HG02884 (cell line): ENCODE results near the gene APBA1.
"Not testable (repeated sequence)": the region's sequence is repeated elsewhere in the genome, so short reads cannot be mapped to it uniquely, and the experiment has no call there.

Experiments
- ATAC-seq: cut with Tn5 transposase; IDR thresholded peaks from one replicate; pipeline ENCODE4 v1.9.1; 2021; ENCODE audit warnings: mild to moderate bottlenecking, moderate library complexity; ENCODE audit not compliant: unreplicated experiment

The APBA1 gene

GRCh38 chr9:69420611-69421270 is 251.4 kb downstream of the APBA1 start:
- no peak for ATAC-seq

GRCh38 chr9:69412741-69413150 is 259.4 kb downstream of the APBA1 start:
- ATAC-seq: no peak

GRCh38 chr9:69411931-69412740 is 260.0 kb downstream of the APBA1 start:
- no peak for ATAC-seq

- no peak for ATAC-seq
These were observed 260.9 kb downstream of the APBA1 start for GRCh38 chr9:69411246-69411645.

- ATAC-seq: not testable (repeated sequence)
These were observed 262.2 kb downstream of the APBA1 start for GRCh38 chr9:69409936-69410335.

DNA sequence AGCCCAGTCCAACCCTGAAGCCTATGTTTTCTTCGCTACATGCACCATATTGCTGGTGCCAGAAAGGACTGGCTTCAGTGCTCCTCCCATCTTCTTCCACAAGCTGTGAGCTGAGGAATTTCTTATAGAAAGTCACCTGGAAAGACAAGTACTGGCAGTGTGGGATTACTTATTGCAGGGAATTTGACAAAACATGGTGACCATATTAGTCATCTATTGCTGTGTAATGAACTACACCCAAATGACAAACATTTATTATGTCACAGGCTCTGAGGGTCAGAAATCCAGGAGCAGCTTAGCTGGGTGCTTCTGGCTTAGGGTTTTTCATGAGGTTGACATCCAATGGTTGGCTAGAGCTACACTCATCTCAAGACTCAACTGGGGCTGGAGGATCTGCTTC is 271.7 kb downstream of the APBA1 start:
- ATAC-seq: no peak

DNA sequence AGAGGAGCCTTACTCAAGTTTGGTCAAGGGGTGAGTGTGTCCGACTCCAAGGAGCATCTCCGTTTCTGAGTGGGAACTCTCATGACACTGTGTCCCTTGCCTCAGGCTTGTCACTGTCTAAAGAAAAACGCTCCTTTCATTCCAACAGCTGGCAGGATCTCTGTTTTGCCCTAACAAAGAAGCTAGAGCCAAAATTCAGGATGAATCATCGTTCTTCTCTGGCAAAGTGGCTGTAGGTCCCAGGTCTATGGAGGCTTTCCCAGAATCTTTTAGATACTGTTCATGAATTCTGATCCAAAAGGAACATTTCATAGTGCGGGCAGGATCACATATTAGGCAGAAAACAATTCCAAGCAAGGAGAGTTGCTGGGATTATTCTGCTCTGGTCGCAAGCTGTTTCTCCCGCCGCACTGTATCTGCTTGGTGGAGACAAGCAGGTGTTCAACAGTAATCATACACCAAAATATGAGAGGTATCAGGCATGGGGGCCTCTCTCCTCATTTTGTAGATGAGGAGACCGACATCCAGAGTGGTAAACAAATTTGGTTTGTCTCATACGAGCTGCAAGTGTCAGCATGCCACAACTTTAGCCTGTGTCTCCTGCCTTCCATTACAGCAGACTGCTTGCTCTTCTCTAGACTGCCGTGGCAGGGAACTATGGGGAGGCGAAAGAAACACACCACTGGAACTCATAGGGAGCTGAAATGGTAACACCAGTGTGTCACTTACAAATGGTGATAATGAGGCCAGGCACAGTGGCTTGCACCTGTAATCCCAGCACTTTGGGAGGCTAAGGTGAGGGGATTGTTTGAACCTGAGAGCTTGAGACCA is 274.6 kb downstream of the APBA1 start:
- no peak for ATAC-seq

- no peak for ATAC-seq
These were observed 275.4 kb downstream of the APBA1 start for GRCh38 chr9:69396759-69397158.

- ATAC-seq: no peak
These were observed 276.5 kb downstream of the APBA1 start for GRCh38 chr9:69395718-69396117.

GRCh38 chr9:69393425-69393824 is 278.7 kb downstream of the APBA1 start:
- ATAC-seq: no peak

GRCh38 chr9:69392826-69393225 is 279.3 kb downstream of the APBA1 start:
- no peak for ATAC-seq

- ATAC-seq: no peak
These were observed 280.2 kb downstream of the APBA1 start for GRCh38 chr9:69391946-69392345.

DNA sequence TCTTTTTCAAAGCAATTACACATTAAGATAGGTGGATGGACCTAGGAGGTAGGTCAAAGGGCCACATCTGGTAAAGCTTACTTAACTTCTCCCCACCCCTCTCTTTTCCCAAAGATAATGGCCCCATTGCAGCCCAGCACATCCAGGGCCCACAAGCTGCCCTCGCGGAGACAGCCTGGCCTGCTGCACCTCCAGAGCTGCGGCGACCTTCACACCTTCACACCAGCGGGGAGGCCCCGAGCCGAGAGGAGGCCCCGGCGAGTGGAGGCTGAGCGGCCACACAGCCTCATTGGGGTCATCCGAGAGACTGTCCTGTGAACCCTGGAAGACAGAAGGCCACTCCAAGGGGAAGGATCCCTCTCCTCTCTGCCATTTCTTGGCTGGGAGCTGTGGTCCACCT is 280.7 kb downstream of the APBA1 start:
- no peak for ATAC-seq

DNA sequence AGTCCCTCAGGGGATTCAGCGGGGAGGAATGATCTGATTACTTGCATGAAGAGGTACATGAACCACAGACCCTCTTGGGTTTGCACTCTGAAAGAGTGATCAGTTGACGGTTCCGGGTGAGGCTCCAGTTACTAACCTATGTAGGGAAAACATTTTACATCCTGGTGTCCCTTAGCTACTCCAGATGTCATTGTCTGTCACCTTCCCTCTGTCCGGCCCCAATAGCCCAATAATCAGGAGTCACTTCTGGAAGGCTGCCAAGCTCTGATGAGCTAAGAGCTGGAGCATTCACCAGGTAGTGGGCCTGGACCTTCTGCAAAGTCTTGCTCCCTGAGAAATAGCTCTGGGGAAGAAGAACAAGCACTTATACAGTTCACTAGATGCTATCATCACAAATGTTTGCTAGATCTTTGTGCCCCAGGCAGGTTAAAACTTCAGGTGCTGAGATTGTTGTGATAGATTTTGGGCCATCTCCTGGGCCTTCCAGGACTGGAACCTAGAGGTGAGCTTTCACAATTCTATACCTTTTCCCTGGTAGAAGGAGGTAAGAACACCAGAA is 282.7 kb downstream of the APBA1 start:
- ATAC-seq: no peak

- ATAC-seq: no peak
These were observed 283.6 kb downstream of the APBA1 start for GRCh38 chr9:69388596-69388995.

DNA sequence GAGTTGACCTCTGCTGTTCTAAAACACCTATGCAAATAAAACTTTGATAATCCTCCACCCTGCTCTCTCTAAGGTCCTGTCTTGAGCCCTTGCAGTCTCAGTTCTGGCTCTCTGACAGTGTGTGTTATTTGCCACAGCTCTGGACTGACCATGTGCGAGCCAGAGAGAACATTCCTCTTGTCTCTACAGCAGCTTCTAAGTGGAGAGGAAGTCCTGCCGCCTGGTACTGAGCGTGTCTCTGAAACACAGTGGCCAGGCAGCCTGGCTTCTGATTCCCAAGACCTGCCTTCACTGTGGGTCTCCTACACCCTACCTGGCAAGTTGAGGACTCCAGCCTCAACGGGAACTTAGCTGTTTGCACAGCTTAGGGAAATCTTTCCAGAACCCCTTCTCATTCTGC is 285.5 kb downstream of the APBA1 start:
- no peak for ATAC-seq

- no peak for ATAC-seq
These were observed 286.6 kb downstream of the APBA1 start for GRCh38 chr9:69385581-69386033.

DNA sequence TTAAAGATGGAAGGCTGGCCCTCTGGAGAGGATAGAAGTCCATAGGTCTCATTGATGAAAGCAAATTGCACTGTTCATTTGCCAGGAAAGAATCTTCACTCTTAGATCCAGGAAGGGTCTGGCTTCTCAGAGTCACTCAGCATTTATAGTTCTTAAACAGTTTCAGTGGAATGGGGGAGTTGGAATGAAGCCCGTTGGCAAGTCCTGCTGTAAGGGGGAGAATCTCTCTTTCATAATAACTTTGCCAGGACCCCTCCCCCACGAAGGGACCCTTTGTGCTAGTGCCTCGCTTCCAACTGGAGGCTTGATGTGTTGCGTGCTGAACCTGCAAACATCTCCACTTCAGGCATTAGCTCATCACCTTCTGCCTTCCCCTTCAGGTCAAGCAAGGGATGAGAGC is 290.0 kb downstream of the APBA1 start:
- no peak for ATAC-seq

GRCh38 chr9:69380811-69381210 is 291.4 kb downstream of the APBA1 start:
- ATAC-seq: no peak

GRCh38 chr9:69380301-69380700 is 291.9 kb downstream of the APBA1 start:
- ATAC-seq: no peak
